BLaER1 (cell line): ENCODE results near the gene IL36G.

ENCODE experiments used
- H3K27ac ChIP-seq: shearing (Covaris generic); formaldehyde crosslinking; 2 replicates; pipeline ENCODE4 v1.8.1; 2022
- H3K27me3 ChIP-seq: shearing (Covaris generic); formaldehyde crosslinking; 2 replicates; pipeline ENCODE4 v1.8.1; 2022
- H3K36me3 ChIP-seq: shearing (Covaris generic); formaldehyde crosslinking; 2 replicates; pipeline ENCODE4 v1.8.1; 2022
- H3K4me1 ChIP-seq: shearing (Covaris generic); formaldehyde crosslinking; 2 replicates; pipeline ENCODE4 v1.8.1; 2022
- H3K4me2 ChIP-seq: shearing (Covaris generic); formaldehyde crosslinking; 2 replicates; pipeline ENCODE4 v1.8.1; 2022
- H3K4me3 ChIP-seq: shearing (Covaris generic); formaldehyde crosslinking; 2 replicates; pipeline ENCODE4 v1.8.1; 2022
- H3K9ac ChIP-seq: shearing (Covaris generic); formaldehyde crosslinking; 2 replicates; pipeline ENCODE4 v1.8.1; 2022
- H3K9me3 ChIP-seq: shearing (Covaris generic); formaldehyde crosslinking; 2 replicates; pipeline ENCODE4 v1.8.1; 2022
- H4K20me1 ChIP-seq: shearing (Covaris generic); formaldehyde crosslinking; 2 replicates; pipeline ENCODE4 v1.8.1; 2022
- Cebpa-rat ChIP-seq: shearing (Covaris generic); IDR thresholded peaks from 2 replicates; pipeline ENCODE4 v1.8.1; 2022

IL36G gene

DNA sequence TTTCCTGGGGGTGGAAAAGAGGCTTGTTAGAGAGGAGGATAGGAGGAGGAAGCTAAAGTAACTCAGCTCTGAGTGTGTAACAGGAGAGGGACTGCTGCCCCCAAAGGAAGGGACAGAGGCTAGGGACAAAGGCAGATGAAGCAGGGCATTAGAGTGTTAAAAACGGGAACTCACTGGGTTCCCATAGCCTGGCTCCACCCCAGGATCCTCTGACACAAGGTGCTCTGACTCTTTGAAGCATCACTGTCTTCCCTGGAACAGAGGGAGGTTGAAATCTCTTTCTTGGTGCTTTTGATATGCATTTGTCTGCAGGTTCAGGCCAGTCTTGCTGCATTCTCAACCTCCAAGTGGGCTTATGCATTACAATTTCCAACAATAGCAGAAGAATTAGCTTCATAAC, 50.3 kb downstream of the IL36G start:
- no peak for TF ChIP-seq Cebpa-rat
- H3K4me1 ChIP-seq = peaks cover 6% of the 10 kb centered on the region; the same call in 1 of the 2 replicates
- H4K20me1 ChIP-seq = no peaks in the 10 kb centered on the region
- H3K4me2 ChIP-seq = no peak overlapping the region
- no peaks in the 10 kb centered on the region for H3K36me3 ChIP-seq
- H3K4me3 ChIP-seq = no peak overlapping the region
- H3K9me3 ChIP-seq = no peaks in the 10 kb centered on the region
- H3K9ac ChIP-seq = no peak overlapping the region
- H3K27ac ChIP-seq = no peak overlapping the region
- H3K27me3 ChIP-seq = no peaks in the 10 kb centered on the region

DNA sequence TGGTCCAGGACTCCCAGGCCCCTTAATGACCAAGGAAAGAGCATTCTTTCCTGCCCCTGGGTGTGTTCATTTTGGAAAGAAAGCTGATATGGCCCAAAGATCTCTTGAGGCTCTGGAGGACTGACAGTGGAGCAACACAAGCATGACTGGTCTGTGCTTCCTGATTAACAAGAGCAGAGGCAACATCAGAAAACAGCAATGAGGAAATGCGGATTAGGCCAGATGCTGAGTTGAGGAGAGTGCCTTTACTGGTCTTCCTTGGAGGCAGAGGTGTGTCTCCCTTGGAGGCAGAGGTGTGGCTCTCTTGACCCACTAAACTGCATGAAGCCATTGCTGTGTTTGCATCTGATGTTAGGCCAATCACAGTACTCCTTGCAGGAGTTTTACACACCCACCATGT, 54.9 kb downstream of the IL36G start:
- Histone ChIP-seq H3K4me2 (no peak overlapping the region), H3K4me1 (no peaks in the 10 kb centered on the region), H3K27me3 (no peaks in the 10 kb centered on the region), H3K4me3 (no peak overlapping the region), H3K9ac (no peak overlapping the region), H3K36me3 (no peaks in the 10 kb centered on the region), H3K27ac (no peak overlapping the region), H4K20me1 (no peaks in the 10 kb centered on the region), H3K9me3 (no peaks in the 10 kb centered on the region)
- no peak for TF ChIP-seq Cebpa-rat

GRCh38 chr2:113034016-113034415, 56.2 kb downstream of the IL36G start:
- TF ChIP-seq Cebpa-rat = no peak
- Histone ChIP-seq H3K36me3 (no peaks in the 10 kb centered on the region), H3K27ac (no peak overlapping the region)

More at GRCh38 chr2:113034016-113034415, 56.2 kb downstream of the IL36G start:
- no peaks in the 10 kb centered on the region for H4K20me1 ChIP-seq
- H3K9me3 ChIP-seq = no peaks in the 10 kb centered on the region
- H3K4me3 ChIP-seq = no peak overlapping the region
- no peaks in the 10 kb centered on the region for H3K4me1 ChIP-seq
- no peak overlapping the region for H3K9ac ChIP-seq
- no peaks in the 10 kb centered on the region for H3K27me3 ChIP-seq
- no peak overlapping the region for H3K4me2 ChIP-seq
